ENCODE measurements around the gene IL18R1. TPM values are rescaled to one million over a fixed set of nuclear protein-coding genes. Genes with fewer than 3 reads are reported as not detected.
"Not testable (repeated sequence)": the region's sequence is repeated elsewhere in the genome, so short reads cannot be mapped to it uniquely, and the experiment has no call there.

Gene IL18R1
- 2.0 TPM for polyA plus RNA-seq (2013, experiment 1 of 2; ENCODE audit: insufficient read length)
- polyA plus RNA-seq (2013, experiment 2 of 2; ENCODE audit: insufficient read length) = 2.7 TPM

GRCh38 chr2:102355526-102356380 lies at the start of gene IL18R1:
Gene IL18R1 (plus strand): TSS chr2:102355796. CDS start chr2:102362661, 6,865 bp downstream.
- DNase-seq = peak; percentile 80

GRCh38 chr2:102306125-102306524 lies 49.5 kb upstream of the IL18R1 start:
- DNase-seq = no peak

GRCh38 chr2:102310964-102311640 lies 44.5 kb upstream of the IL18R1 start, which contains the start of gene IL1RL1:
Gene IL1RL1 (plus strand): TSS chr2:102311563. CDS start chr2:102338265, 26,702 bp downstream.
- DNase-seq = no peak

- peak; percentile 69 for DNase-seq
Observed at GRCh38 chr2:102313025-102313424, 42.6 kb upstream of the IL18R1 start.

- no peak for DNase-seq
Observed at GRCh38 chr2:102313471-102313870, 42.1 kb upstream of the IL18R1 start.

- DNase-seq = peak; percentile 83
Observed at GRCh38 chr2:102313950-102314349, 41.6 kb upstream of the IL18R1 start.

GRCh38 chr2:102315921-102316320 lies 39.7 kb upstream of the IL18R1 start:
- no peak for DNase-seq

GRCh38 chr2:102317715-102318114 lies 37.9 kb upstream of the IL18R1 start:
- DNase-seq = no peak

- DNase-seq = no peak
Observed at GRCh38 chr2:102318437-102318836, 37.2 kb upstream of the IL18R1 start.

GRCh38 chr2:102321941-102322719 lies 33.5 kb upstream of the IL18R1 start:
- DNase-seq = peak; percentile 43

- DNase-seq = not testable (repeated sequence)
Observed at GRCh38 chr2:102324914-102325313, 30.7 kb upstream of the IL18R1 start.

- DNase-seq = peak; percentile 36
Observed at GRCh38 chr2:102331311-102331980, 24.1 kb upstream of the IL18R1 start.

GRCh38 chr2:102334486-102334885 lies 21.1 kb upstream of the IL18R1 start:
- DNase-seq = no peak

GRCh38 chr2:102335871-102336366 lies 19.7 kb upstream of the IL18R1 start:
- DNase-seq = no peak

- DNase-seq = no peak
Observed at GRCh38 chr2:102336502-102336945, 19.1 kb upstream of the IL18R1 start.

- DNase-seq = peak; percentile 44
Observed at GRCh38 chr2:102337012-102337411, 18.6 kb upstream of the IL18R1 start.

GRCh38 chr2:102337481-102338386 lies 17.9 kb upstream of the IL18R1 start:
- no peak for DNase-seq

GRCh38 chr2:102340778-102341177 lies 14.8 kb upstream of the IL18R1 start:
- no peak for DNase-seq

GRCh38 chr2:102342888-102343287 lies 12.7 kb upstream of the IL18R1 start:
- peak; percentile 17 for DNase-seq

GRCh38 chr2:102344397-102344796 lies 11.2 kb upstream of the IL18R1 start:
- DNase-seq = no peak
